GM18858 (cell line): ENCODE data around the gene CAPZA1.
A peak's percentile ranks its signal among the peaks of the same experiment; 100 is the strongest.

Experiments
- ATAC-seq: cut with Tn5 transposase; IDR thresholded peaks from one replicate; pipeline ENCODE4 v1.9.1; 2021; ENCODE audit not compliant: unreplicated experiment

Gene CAPZA1

DNA sequence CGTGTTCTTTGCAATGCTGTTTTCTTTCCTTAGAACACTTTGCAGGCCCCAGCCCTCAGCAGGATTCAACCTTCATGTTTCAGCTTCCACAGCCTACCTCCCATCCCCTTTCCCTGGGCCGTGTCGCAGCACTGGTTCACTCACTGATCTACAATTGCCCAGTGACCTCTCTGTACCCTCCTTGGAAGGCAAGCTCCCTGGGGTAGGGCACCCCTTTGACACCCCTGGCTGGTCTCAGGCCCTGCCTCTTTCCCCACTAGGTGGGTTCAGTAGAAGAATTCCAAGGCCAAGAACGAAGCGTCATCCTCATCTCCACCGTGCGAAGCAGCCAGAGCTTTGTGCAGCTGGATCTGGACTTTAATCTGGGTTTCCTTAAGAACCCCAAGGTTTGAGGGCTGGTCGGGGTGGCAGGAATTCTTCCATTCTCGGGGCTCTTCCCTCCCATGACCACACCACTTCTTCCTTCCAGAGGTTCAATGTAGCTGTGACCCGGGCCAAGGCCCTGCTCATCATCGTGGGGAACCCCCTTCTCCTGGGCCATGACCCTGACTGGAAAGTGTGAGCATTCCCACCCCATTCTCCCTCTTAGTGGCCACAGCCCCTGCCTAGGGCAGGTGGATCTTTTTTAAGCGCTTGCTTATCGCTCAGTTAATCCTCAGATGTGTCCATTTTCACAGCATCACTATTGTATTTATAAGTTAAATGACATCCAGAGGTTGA, 80.0 kb downstream of the CAPZA1 start:
- no peak for ATAC-seq

- ATAC-seq = no peak
Observed at GRCh38 chr1:112700290-112701226, 80.9 kb downstream of the CAPZA1 start.

DNA sequence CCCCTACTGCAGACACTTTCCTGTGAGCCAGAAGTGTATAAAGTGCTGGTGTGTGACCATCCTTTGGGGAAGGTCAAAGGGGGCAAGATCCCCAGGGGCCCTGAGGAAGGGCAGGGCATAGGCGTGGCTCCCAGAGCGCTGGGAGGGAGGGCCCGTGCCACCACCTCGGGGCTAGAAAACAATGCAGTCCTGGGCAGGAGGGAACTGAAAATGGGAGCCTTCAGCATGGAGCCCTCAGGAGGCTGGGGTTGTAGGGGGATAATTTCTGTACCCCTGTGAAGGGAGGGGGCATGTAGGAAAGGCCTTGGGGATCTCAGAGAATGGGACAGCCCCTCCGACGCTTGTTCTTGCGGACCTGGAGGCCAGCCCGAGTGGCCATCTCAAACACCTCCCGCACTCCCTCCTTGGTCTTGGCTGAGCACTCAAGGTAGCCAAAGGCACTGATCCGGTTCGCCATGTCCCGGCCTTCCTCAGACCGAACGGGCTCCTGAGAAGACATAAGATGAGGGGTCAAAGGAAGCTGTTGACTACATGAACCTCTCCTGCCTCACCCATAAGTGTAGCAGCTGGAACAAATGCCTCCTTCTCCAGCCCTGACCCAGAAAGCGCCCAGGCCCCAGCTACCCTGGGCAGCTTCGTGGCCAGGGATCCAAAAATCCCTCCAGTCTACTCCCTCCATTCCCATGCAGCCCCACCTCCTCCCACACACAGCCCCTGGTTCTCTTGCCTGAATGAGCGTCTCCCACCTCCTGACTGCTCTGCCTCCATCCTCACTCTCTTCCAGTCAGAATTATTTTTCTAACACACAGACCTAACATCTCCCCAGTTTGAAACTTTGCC, 81.8 kb downstream of the CAPZA1 start:
- ATAC-seq = no peak

GRCh38 chr1:112702067-112702395, 82.4 kb downstream of the CAPZA1 start:
- ATAC-seq = no peak

DNA sequence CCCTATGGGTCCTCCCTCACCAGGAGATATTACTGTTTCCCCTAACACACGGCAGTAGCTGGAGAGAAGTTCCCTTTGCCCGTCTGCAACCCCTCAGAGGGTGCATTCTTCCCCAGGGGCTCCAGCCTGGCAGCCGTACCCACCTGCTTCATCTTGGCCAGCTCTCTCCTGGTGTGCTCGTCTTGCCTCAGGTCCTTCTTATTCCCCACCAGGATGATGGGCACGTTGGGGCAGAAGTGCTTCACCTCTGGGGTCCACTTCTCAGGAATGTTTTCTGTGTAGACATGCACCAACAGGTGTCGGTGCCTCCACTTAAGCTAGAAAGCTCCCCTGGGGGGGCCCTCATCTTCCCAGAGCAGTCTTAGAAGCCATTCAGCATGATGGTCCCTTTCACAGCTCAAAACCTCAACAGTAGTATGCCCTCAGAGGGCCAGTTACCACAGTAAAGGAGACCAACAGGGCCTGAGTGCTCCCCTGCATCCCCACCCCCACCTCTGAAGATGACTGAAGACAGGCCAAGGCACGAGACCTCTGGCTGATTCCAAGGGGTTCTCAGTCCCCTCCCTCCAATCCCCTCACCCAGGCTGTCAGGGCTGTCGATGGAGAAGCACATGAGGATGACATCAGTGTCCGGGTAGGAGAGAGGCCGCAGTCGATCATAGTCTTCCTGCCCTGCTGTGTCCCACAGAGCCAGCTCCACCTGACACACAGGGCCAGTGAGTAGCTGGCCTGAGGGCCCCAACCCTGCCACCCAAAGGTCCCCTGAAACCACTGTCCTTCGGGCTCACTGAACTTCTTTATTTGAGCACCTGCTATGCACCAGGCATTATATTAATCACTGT, 83.0 kb downstream of the CAPZA1 start:
- ATAC-seq = no peak

DNA sequence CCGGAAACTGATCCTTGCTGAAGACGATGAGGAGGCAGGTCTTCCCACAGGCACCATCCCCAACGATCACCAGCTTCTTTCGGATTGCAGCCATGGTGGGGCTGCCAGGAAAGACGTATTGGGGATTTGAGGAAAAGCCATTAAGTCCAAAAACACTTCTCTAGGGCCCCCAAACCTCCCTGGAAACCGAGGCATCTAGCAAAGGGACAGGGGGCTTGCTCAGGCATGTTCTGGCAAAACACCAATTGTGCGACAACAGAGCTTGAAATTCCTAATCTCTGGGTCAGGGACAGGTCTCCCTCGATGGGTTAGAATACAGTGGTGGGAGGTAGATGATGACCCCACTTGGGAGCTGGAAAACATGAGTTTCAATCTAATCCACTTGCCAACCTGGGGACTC, 84.1 kb downstream of the CAPZA1 start:
- no peak for ATAC-seq

DNA sequence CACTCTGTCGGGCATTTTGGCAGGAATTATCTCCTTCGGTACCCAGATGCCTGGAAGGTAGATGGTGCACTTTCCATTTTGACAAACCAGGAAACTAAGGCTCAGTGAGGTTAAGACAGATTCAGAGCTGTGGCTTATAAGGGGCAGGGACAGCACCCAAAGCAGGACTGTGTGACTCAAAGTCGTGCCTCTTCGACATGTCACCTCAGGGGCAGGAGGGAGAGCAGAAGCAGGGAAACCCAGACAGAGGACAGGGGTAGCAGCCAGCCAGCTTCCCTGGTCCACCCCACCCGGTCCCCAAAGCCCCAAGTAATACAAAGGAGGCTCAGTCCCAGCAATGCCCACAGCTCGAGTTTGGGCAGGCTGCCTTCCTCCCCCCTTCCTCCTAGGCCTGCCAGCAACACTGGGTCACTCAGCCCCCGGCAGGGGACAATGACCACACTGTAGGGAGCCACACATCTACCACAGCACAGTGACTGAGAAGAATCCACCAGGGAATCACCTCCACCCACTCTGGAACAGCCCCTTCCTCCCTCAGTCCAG, 84.8 kb downstream of the CAPZA1 start:
- ATAC-seq = no peak

GRCh38 chr1:112704934-112705627, 85.4 kb downstream of the CAPZA1 start:
- peak; percentile 46 for ATAC-seq

GRCh38 chr1:112706505-112707220, 87.0 kb downstream of the CAPZA1 start, which contains the start of gene RHOC:
RHOC (minus strand) TSS chr1:112707127; CDS start chr1:112703799, 3,328 bp downstream.
- peak; percentile 40 for ATAC-seq

- peak; percentile 47 for ATAC-seq
Observed at GRCh38 chr1:112707221-112708001, 87.8 kb downstream of the CAPZA1 start.

DNA sequence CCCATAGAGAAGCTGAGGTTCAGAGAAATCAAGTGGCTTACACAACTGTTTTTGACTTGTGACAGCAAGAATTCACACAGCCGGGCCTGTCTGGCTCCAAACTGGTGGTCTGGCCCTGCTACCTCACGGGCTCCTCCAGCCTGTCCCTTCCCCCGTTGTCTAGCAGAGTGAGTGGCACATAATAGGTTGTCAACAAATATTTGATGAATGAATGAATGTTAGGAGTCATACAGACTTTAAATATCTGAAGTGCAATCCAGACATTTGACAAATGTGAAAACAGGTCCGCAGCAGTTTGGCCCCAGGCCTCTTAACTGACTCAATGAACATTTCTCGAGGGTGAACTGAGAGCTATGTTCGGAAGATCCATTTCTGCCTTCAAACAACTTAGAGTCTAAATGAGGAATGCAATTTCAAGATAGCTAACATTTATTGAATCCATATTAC, 88.4 kb downstream of the CAPZA1 start:
- no peak for ATAC-seq

DNA sequence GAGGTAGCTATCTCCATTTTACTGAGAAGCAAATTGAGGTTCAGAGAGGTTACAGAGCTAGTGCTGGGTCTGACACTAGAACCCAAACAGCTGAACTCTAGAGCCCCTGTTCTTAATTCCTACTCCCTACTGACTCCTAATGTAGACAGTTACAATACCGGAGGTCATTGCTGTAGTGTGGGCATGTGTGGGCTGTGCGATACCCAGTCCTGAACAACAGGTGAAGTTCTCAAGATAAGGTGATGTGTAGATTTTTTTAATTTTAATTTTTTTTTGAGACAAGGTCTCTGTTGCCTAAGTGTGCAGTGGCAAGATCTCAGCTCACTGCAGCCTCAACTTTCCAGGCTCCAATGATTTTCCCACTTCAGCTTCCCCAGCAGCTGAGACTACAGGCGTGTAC, 88.9 kb downstream of the CAPZA1 start:
- no peak for ATAC-seq

DNA sequence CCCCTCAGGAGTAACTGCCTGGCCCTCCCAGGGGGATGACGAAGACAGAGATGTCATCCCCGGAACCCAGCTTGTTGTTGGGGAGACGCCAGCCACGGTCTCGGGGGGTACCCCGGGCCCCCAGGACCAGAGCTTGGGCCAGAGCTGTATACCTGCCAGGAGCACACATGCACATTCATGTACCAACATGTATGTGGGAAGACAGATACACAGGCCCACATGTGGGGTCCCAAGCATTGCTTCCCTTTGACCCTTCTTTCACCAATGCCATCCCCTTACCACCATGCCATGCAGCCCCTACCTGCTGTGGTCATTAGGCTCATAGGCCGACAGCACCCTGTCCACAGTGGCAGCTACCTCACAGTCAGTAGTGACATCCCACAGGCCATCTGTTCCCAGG, 90.5 kb downstream of the CAPZA1 start:
- no peak for ATAC-seq

- ATAC-seq = no peak
Observed at GRCh38 chr1:112710586-112710985, 91.0 kb downstream of the CAPZA1 start.

DNA sequence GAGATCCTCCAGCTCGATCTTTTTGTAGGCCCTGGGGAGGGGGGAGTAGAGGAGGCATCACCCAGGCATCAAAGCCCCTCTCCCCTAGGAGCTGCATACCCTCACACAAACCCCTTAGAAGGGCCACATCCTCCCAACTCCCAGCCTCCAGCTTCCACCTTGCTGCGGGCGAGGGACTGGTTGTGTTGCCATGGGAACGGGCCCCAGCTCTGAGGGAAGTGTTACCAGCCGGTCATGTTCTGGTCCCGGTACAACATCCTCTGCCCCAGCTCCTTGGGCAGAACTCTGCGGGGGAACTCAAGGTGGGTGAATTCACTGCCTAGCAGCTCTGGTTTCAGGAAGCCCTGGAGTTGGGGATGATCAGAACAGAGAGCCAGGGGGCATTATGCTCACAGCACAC, 91.4 kb downstream of the CAPZA1 start:
- no peak for ATAC-seq

DNA sequence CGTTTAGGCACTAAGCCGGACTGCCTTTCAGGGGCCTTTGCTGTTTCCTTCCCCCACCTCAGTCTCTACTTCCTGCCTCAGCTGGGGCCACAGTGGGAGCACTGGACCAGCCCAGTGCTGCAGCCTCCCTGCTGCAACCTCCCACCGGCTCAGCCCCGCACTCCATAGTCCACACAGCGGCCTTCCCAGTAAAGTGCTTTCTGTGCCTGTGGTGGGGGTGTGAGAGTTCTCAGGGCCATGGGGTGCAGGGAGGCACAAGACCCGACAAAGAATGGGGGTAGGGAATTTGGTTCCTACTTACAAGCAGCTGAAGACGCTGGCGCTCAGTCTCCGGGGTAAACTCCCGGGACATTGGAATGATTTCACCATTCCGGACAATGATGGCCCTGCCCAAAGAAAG, 92.0 kb downstream of the CAPZA1 start:
- no peak for ATAC-seq

GRCh38 chr1:112712191-112712590, 92.6 kb downstream of the CAPZA1 start:
- ATAC-seq = no peak

DNA sequence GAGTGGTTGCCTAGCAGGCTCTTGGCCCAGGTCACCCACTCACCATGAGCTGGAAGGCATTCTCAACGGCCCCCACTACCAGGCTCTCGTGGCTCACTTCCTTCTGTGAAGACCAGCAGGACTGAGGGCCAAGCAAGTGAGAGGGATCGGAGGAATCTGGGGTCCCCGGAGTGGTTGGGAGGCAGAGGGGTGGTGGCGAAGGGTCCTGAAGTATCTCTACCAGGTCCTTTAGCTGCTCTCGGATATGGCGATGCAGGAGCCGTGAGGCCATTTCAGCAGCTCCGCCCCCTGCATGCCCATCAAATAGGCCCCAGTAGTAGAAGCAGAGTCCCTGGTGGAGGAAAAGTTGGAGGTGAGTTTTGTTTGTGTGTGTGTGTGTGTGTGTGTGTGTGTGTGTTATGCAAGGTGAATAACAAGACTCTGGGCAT, 93.1 kb downstream of the CAPZA1 start:
- no peak for ATAC-seq
